Measurements from ENCODE around the gene C2CD2.

C2CD2 gene

DNA sequence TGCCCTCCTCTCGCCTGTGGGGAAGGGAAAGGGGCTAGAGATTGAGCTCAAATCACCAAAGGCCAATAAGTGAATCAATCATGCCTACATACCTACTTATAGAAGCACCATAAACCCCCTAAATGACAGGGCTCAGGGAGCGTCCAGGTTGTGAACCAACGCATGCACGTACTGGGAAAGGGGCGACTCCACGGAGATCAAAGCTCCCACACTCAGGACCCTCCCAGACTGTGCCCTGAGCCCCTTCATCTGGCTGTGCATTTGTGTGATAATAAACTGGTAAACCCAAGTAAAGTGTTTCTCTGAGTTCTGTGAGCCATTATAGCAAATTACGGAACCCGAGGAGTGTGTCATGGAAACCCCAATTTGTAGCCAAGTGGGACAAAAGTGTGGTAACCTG is 50.9 kb downstream of the C2CD2 start:
- Histone ChIP-seq H3K9me3 (ENCODE audit: control insufficient read depth, low read length) (no peaks in the 10 kb centered on the region), H3K4me1 (ENCODE audit: control insufficient read depth, insufficient read depth, low read length) (peaks cover 3% of the 10 kb centered on the region), H3K9ac (ENCODE audit: low read length) (no peak overlapping the region), H3K27me3 (replicated peaks; ENCODE audit: control insufficient read depth, insufficient read depth, low read length) (no peaks in the 10 kb centered on the region), H3K4me3 (ENCODE audit: low read length) (no peak overlapping the region), H3K36me3 (ENCODE audit: control insufficient read depth, insufficient read depth, low read length, severe bottlenecking) (peaks cover 99% of the 10 kb centered on the region)
- DNase-seq (ENCODE audit: low read depth): no peak

DNA sequence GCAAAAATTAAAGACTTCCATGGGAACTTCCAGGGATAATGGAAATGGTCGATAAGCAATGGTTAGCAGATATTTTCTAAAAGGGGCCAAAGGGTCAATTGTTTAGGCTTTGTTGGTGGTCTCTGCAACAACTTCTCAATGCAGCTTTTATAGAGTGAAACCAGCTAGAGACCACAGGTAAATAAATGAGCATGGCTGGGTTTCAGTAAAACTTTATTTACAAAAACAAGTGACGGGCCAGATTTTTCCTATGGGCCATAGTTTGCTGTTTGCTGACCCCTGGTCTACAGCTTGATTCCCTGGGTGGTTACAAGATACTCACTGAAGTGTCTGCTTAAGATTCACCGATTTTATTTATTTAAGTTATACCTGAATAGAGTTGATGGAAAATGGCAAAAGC is 52.0 kb downstream of the C2CD2 start:
- Histone ChIP-seq H3K9ac (ENCODE audit: low read length) (no peak overlapping the region), H3K4me1 (ENCODE audit: control insufficient read depth, insufficient read depth, low read length) (peaks cover 3% of the 10 kb centered on the region), H3K9me3 (ENCODE audit: control insufficient read depth, low read length) (no peaks in the 10 kb centered on the region), H3K36me3 (ENCODE audit: control insufficient read depth, insufficient read depth, low read length, severe bottlenecking) (peaks cover 98% of the 10 kb centered on the region), H3K27me3 (replicated peaks; ENCODE audit: control insufficient read depth, insufficient read depth, low read length) (no peaks in the 10 kb centered on the region), H3K4me3 (ENCODE audit: low read length) (no peak overlapping the region)
- DNase-seq (ENCODE audit: low read depth): no peak

DNA sequence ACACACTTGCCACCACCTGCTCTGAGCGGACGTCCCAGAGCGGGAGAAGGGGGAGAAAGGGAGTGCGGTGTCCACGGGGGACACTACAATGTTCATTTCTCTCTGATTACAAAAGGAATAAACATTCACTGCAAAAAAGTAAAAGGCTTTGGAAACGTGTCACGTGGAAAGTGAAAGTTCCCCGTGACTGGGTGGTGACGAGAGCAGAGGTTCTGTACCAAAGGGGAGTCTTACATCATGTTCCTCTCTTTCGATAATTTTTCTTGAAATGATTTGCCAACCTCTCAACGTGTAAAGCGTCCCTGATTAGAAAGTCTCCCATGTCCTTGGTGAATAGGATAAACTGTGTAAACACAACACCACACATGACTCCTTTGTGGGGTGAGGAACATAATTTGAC is 52.7 kb downstream of the C2CD2 start:
- no peak overlapping the region for H3K9ac ChIP-seq (ENCODE audit: low read length)

DNA sequence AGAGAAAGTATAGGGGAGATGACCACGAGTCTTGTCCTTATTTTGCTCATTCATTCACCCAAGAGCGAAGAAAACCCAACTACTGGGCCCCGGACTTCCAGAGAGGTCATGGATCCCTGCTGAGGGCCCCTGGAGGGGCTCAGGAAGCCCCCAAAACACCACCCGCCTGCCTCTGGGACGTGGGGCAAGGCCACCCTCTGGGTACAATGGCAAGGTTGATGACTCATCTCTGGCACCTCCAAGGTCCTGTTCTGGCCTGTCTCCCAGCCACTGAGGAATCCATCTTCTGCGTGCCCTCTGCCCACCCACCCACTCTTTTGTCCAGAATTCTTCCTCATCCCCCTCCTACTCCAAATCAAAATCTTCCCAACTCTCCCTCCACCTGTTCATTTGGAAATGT is 53.4 kb downstream of the C2CD2 start:
- Histone ChIP-seq H3K9me3 (ENCODE audit: control insufficient read depth, low read length) (no peaks in the 10 kb centered on the region), H3K27me3 (replicated peaks; ENCODE audit: control insufficient read depth, insufficient read depth, low read length) (no peaks in the 10 kb centered on the region), H3K4me1 (ENCODE audit: control insufficient read depth, insufficient read depth, low read length) (peaks cover 3% of the 10 kb centered on the region), H3K4me3 (ENCODE audit: low read length) (no peak overlapping the region), H3K9ac (ENCODE audit: low read length) (no peak overlapping the region), H3K36me3 (ENCODE audit: control insufficient read depth, insufficient read depth, low read length, severe bottlenecking) (peaks cover 96% of the 10 kb centered on the region)
- no peak for DNase-seq (ENCODE audit: low read depth)

More for the DNA sequence above, 52.7 kb downstream of the C2CD2 start:
- Histone ChIP-seq H3K9me3 (ENCODE audit: control insufficient read depth, low read length) (no peaks in the 10 kb centered on the region), H3K4me1 (ENCODE audit: control insufficient read depth, insufficient read depth, low read length) (peaks cover 3% of the 10 kb centered on the region), H3K4me3 (ENCODE audit: low read length) (no peak overlapping the region), H3K36me3 (ENCODE audit: control insufficient read depth, insufficient read depth, low read length, severe bottlenecking) (peaks cover 96% of the 10 kb centered on the region), H3K27me3 (replicated peaks; ENCODE audit: control insufficient read depth, insufficient read depth, low read length) (no peaks in the 10 kb centered on the region)
- DNase-seq (ENCODE audit: low read depth): no peak

DNA sequence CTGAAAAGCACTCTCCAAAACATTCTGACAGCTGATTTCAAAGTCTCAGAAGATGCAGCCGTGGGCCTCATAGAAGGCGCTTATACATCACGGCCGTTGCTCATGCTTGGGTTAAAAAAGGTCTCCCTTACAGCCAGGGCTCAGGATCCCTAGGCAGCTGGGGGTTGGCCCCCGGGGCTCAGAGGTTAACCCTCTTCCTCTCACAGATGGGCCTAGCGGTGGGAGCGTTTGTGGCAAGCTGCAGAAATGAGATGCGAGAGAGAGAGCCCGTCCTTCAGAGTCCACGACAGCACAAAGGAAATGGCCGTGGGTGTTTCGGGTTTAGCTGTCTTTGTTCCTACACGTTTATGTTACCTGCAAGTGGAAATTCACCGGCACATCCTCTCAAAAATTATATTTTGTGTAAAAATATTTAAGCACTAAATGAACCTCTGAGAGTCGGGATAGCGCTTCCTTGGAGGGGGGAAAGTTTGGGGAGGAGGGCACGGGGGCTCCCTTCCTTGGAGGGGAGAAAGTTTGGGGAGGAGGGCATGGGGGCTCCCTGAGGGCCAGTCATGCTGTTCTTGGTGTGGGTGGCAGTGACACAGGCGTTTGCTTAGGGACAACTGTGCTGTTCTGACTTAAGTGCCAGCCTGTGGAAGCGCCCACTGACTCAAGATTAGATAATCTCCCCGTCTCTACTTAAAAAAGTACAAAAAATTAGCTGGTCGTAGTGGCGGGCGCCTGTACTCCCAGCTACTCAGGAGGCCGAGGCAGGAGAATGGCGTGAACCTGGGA is 54.2 kb downstream of the C2CD2 start:
- Histone ChIP-seq H3K4me1 (ENCODE audit: control insufficient read depth, insufficient read depth, low read length) (peaks cover 3% of the 10 kb centered on the region), H3K4me3 (ENCODE audit: low read length) (no peak overlapping the region), H3K27me3 (replicated peaks; ENCODE audit: control insufficient read depth, insufficient read depth, low read length) (no peaks in the 10 kb centered on the region), H3K9ac (ENCODE audit: low read length) (no peak overlapping the region), H3K9me3 (ENCODE audit: control insufficient read depth, low read length) (no peaks in the 10 kb centered on the region), H3K36me3 (ENCODE audit: control insufficient read depth, insufficient read depth, low read length, severe bottlenecking) (peaks cover 97% of the 10 kb centered on the region)
- DNase-seq (ENCODE audit: low read depth): no peak

DNA sequence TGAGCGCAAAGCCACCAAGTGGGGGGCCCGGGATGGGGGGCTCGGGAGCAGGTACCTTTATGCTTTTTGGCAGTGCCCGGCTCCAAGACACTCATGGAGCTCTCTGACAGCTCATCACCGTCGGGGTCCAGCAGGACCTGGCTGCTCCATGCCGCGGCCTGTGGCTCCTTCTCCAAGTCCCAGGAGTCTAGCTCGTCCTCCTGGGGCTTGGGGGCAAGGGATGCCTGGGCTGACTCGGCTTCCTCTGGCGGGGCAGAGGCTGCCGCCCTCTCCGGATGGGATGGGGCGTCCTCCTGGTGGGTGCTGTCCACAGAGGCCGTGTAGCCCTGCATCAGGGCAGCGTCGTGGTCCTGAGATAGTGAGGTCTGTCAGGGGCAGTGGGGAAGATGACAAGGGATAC is 54.8 kb downstream of the C2CD2 start:
- DNase-seq (ENCODE audit: low read depth): no peak
- Histone ChIP-seq H3K9me3 (ENCODE audit: control insufficient read depth, low read length) (no peaks in the 10 kb centered on the region), H3K36me3 (ENCODE audit: control insufficient read depth, insufficient read depth, low read length, severe bottlenecking) (peaks cover 97% of the 10 kb centered on the region)

DNA sequence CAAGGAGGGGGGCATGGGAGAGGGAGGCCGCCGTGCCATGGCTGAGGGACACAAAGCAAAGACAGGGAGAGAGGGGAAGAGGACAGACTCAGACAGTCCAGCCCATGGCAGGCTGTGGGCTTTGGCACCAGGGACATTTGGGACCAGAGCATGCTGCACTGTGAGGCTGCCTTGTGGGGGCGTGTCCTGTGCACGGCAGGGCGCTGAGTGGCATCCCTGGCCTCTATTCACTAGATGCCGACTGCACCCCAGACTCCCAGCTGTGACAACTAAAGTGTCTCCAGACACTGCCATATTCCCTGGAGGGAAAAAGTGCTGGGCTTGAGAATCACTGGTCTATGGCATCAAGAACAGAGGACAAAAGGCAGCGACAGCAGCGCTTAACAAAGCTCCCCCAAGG is 56.1 kb downstream of the C2CD2 start:
- no peak overlapping the region for H3K9ac ChIP-seq (ENCODE audit: low read length)
- H3K27me3 ChIP-seq (replicated peaks; ENCODE audit: control insufficient read depth, insufficient read depth, low read length): no peaks in the 10 kb centered on the region
- peaks cover 3% of the 10 kb centered on the region for H3K4me1 ChIP-seq (ENCODE audit: control insufficient read depth, insufficient read depth, low read length)
- no peak overlapping the region for H3K4me3 ChIP-seq (ENCODE audit: low read length)
- no peaks in the 10 kb centered on the region for H3K9me3 ChIP-seq (ENCODE audit: control insufficient read depth, low read length)
- peaks cover 86% of the 10 kb centered on the region for H3K36me3 ChIP-seq (ENCODE audit: control insufficient read depth, insufficient read depth, low read length, severe bottlenecking)
- DNase-seq (ENCODE audit: low read depth): no peak

More for the DNA sequence above, 54.8 kb downstream of the C2CD2 start:
- Histone ChIP-seq H3K27me3 (replicated peaks; ENCODE audit: control insufficient read depth, insufficient read depth, low read length) (no peaks in the 10 kb centered on the region), H3K4me3 (ENCODE audit: low read length) (no peak overlapping the region), H3K4me1 (ENCODE audit: control insufficient read depth, insufficient read depth, low read length) (peaks cover 3% of the 10 kb centered on the region), H3K9ac (ENCODE audit: low read length) (no peak overlapping the region)

DNA sequence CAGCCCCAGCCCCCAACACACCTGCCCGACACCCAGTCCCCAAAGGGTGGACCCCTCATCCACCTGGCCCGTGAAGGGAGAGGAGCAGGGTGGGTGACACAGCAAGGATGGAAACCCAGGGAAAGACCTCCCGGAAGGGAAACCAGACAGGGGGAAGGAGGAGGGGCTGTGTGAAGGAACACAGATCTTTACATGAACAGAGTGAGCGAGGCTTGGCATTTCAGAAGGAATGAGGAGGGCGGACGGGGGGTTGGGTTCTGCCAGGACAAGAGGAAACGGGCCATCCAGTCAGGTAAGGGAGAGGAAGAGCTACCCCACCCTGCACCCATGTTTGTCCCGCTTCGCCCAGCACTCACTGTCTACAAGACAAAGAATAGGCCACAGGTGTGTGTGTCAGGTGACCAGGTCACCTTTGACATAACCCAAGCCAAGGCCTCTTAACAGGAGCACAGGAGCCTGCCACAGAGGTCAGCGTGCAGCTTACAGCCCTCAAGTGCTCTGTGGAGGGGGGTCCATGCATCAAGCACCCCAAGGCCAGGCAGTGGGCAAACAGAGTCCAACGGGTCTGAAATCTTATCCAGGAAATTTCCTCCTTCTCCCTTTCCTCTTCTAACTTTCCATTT is 56.7 kb downstream of the C2CD2 start:
- H3K4me3 ChIP-seq (ENCODE audit: low read length): no peak overlapping the region
- no peaks in the 10 kb centered on the region for H3K9me3 ChIP-seq (ENCODE audit: control insufficient read depth, low read length)
- H3K4me1 ChIP-seq (ENCODE audit: control insufficient read depth, insufficient read depth, low read length): peaks cover 3% of the 10 kb centered on the region
- peaks cover 83% of the 10 kb centered on the region for H3K36me3 ChIP-seq (ENCODE audit: control insufficient read depth, insufficient read depth, low read length, severe bottlenecking)
- no peak overlapping the region for H3K9ac ChIP-seq (ENCODE audit: low read length)
- DNase-seq (ENCODE audit: low read depth): no peak
- H3K27me3 ChIP-seq (replicated peaks; ENCODE audit: control insufficient read depth, insufficient read depth, low read length): no peaks in the 10 kb centered on the region

DNA sequence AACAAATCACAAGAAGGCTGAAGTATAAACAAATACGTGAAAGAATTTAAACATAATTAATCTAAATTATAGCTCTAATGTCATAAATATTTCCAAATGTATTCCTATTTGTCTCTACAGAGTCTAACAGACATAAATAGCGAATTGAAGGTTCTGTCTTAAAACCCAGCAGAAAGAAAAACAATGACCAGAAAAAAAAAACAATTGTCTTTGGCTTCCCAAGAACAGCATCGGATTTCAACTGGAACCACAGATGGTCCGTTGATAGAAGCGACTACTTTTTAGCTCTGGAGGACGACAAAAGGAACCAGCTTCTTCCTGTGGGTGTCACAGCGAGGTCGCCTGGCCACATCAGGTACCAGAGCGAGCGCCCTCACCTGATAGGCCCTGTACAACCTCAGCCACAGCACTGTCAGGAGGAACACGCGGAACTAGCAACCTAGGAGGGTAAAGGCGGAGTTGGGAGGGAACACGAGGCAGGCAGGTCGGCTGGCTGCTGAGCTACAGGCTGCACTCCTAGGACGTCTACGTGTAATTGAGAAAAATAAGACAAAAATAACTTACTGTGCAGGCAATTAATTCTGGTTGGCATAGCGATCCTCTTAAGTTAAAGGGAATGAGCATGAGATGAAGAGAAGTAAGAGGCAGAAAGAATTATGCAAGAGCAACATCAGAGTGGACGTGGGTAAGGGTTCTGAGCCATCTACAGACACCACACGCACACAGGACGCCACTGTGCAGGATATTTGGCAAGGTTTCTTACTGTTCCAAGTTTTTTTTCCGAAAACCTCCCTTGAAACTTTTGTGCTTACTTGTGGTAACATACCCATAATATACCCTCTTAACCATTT is 58.0 kb downstream of the C2CD2 start:
- H3K9me3 ChIP-seq (ENCODE audit: control insufficient read depth, low read length): no peaks in the 10 kb centered on the region
- no peak overlapping the region for H3K4me3 ChIP-seq (ENCODE audit: low read length)
- peaks cover 83% of the 10 kb centered on the region for H3K36me3 ChIP-seq (ENCODE audit: control insufficient read depth, insufficient read depth, low read length, severe bottlenecking)
- H3K4me1 ChIP-seq (ENCODE audit: control insufficient read depth, insufficient read depth, low read length): peaks cover under 1% of the 10 kb centered on the region
- DNase-seq (ENCODE audit: low read depth): no peak
- no peak overlapping the region for H3K9ac ChIP-seq (ENCODE audit: low read length)
- no peaks in the 10 kb centered on the region for H3K27me3 ChIP-seq (replicated peaks; ENCODE audit: control insufficient read depth, insufficient read depth, low read length)

DNA sequence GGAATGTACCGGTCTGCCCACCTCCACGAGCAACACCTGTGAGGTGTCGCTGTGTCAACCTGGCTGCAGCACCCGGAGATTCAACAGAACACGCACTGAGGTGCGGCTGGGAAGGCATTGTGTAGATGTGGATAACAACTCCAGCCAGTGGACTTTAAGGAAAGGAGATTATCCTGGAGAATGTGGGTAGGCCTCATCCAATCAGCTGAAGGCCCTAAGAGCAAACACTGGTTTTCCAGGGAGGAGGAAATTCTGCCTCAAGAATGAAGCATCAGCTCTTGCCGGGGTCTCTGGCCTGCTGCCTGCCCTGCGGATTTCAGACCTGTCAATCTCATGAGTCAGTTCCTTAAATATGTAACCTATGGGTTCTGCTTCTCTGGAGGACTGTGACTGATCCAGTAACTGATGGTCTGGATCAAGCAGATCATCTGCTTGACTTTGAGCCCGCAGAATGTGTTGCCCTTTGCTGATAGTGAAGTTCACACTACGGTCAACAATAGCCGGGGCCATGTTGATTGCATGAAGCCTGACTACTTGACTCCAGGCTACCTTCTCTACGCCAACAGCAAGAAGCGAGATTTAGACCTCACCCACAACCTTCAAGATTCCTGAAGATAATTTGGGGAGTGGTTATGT is 58.8 kb downstream of the C2CD2 start:
- peak; percentile 53 for DNase-seq (ENCODE audit: low read depth)
- no peak overlapping the region for H3K4me3 ChIP-seq (ENCODE audit: low read length)
- peaks cover 84% of the 10 kb centered on the region for H3K36me3 ChIP-seq (ENCODE audit: control insufficient read depth, insufficient read depth, low read length, severe bottlenecking)
- no peaks in the 10 kb centered on the region for H3K4me1 ChIP-seq (ENCODE audit: control insufficient read depth, insufficient read depth, low read length)
- no peaks in the 10 kb centered on the region for H3K27me3 ChIP-seq (replicated peaks; ENCODE audit: control insufficient read depth, insufficient read depth, low read length)
- H3K9me3 ChIP-seq (ENCODE audit: control insufficient read depth, low read length): no peaks in the 10 kb centered on the region
- H3K9ac ChIP-seq (ENCODE audit: low read length): no peak overlapping the region

DNA sequence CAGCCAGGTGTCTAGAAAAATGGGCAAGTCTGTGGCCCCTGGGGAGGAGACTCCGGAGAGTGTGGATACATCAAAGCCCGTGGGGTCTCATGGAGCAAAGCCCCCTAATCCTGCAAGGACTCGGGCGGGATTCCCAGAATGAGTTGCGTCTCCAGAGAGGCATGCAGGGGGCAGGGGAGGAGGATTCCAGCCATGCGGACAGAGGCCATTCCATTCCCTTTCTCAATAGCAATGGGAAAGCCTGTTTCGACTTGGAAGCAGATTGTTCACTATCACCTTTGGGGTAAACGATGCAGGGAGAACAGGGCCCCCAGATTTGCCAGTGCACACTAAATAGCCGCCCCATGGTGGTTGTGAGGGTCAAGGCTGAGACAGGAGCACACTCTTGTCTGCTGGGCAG is 59.3 kb downstream of the C2CD2 start:
- DNase-seq (ENCODE audit: low read depth): no peak
- Histone ChIP-seq H3K9me3 (ENCODE audit: control insufficient read depth, low read length) (no peaks in the 10 kb centered on the region), H3K9ac (ENCODE audit: low read length) (no peak overlapping the region), H3K36me3 (ENCODE audit: control insufficient read depth, insufficient read depth, low read length, severe bottlenecking) (peaks cover 80% of the 10 kb centered on the region), H3K4me1 (ENCODE audit: control insufficient read depth, insufficient read depth, low read length) (no peaks in the 10 kb centered on the region), H3K4me3 (ENCODE audit: low read length) (no peak overlapping the region), H3K27me3 (replicated peaks; ENCODE audit: control insufficient read depth, insufficient read depth, low read length) (no peaks in the 10 kb centered on the region)
